KMS-11 (cell line): ENCODE results near the gene GRIA4.

Experiments used
- H2AFZ ChIP-seq: fragments of 200-600 bp; sonication (generic); 2 replicates; pipeline ENCODE4 v1.6.1; 2016; ENCODE audit warnings: antibody characterized with exemption, mixed run types, low read depth
- H3K27ac ChIP-seq: fragments of 200-600 bp; sonication (generic); 2 replicates; pipeline ENCODE4 v1.6.1; 2016; ENCODE audit warnings: mild to moderate bottlenecking, mixed run types
- H3K27me3 ChIP-seq: fragments of 200-600 bp; sonication (generic); 2 replicates; pipeline ENCODE4 v1.6.1; 2017; ENCODE audit warnings: mild to moderate bottlenecking, low read depth, mixed run types, moderate library complexity; ENCODE audit not compliant: insufficient read depth
- H3K36me3 ChIP-seq: fragments of 200-600 bp; sonication (generic); 2 replicates; pipeline ENCODE4 v1.6.1; 2017; ENCODE audit warnings: mild to moderate bottlenecking, mixed run types; ENCODE audit not compliant: insufficient read depth
- H3K4me1 ChIP-seq: fragments of 200-600 bp; sonication (generic); 2 replicates; pipeline ENCODE4 v1.6.1; 2016; ENCODE audit warnings: mild to moderate bottlenecking, low read depth, mixed run types; ENCODE audit not compliant: poor library complexity, severe bottlenecking
- H3K4me2 ChIP-seq: fragments of 200-600 bp; sonication (generic); 2 replicates; pipeline ENCODE4 v1.7.0; 2016; ENCODE audit warnings: mild to moderate bottlenecking, mixed run types
- H3K4me3 ChIP-seq: fragments of 200-600 bp; sonication (generic); IDR thresholded peaks from 2 replicates; pipeline ENCODE4 v1.6.1; 2017; ENCODE audit warnings: low read depth, low read length, mixed read lengths; ENCODE audit not compliant: insufficient read depth
- H3K79me2 ChIP-seq: fragments of 200-600 bp; sonication (generic); 2 replicates; pipeline ENCODE4 v1.6.1; 2016; ENCODE audit warnings: low read depth, mixed run types; ENCODE audit not compliant: insufficient read depth
- H3K9ac ChIP-seq: fragments of 200-600 bp; sonication (generic); 2 replicates; pipeline ENCODE4 v1.6.1; 2016; ENCODE audit warnings: mild to moderate bottlenecking, mixed run types
- H4K20me1 ChIP-seq: fragments of 200-600 bp; sonication (generic); 2 replicates; pipeline ENCODE4 v1.6.1; 2016; ENCODE audit warnings: mild to moderate bottlenecking, mixed run types; ENCODE audit not compliant: insufficient read depth
- TF ChIP-seq, protein P1 (sequence below): fragments of 200-600 bp; sonication (generic); conservative IDR thresholded peaks from 2 replicates; pipeline ENCODE4 v1.6.1; 2017; ENCODE audit warnings: low read depth, mild to moderate bottlenecking, antibody characterized with exemption, low read length, moderate library complexity, mixed read lengths

Gene GRIA4

DNA sequence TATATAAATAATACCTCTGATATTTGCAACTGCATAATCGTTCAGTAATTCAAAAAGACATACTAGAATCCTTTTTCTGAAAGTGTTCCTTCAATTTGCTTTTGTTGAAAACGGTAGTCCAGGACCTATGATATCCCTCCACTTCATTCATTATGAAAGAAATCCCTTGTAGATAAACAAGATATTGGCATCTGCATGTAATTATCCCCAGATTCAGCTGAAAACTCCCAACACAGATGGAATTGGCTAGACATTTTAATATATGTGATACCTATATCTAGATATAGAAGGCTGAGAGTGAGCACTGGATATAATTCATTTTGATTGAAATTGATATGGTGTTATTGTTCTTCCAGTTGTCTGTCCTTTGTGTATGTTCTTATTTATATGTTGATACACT is 302.8 kb downstream of the GRIA4 start:
- Histone ChIP-seq H3K4me3 (no peak overlapping the region), H3K27me3 (no peaks in the 10 kb centered on the region), H2AFZ (no peak overlapping the region), H4K20me1 (no peaks in the 10 kb centered on the region), H3K79me2 (no peaks in the 10 kb centered on the region), H3K4me2 (no peak overlapping the region), H3K36me3 (no peaks in the 10 kb centered on the region), H3K9ac (no peak overlapping the region), H3K27ac (no peak overlapping the region), H3K4me1 (no peaks in the 10 kb centered on the region)
- TF ChIP-seq, protein P1, sequence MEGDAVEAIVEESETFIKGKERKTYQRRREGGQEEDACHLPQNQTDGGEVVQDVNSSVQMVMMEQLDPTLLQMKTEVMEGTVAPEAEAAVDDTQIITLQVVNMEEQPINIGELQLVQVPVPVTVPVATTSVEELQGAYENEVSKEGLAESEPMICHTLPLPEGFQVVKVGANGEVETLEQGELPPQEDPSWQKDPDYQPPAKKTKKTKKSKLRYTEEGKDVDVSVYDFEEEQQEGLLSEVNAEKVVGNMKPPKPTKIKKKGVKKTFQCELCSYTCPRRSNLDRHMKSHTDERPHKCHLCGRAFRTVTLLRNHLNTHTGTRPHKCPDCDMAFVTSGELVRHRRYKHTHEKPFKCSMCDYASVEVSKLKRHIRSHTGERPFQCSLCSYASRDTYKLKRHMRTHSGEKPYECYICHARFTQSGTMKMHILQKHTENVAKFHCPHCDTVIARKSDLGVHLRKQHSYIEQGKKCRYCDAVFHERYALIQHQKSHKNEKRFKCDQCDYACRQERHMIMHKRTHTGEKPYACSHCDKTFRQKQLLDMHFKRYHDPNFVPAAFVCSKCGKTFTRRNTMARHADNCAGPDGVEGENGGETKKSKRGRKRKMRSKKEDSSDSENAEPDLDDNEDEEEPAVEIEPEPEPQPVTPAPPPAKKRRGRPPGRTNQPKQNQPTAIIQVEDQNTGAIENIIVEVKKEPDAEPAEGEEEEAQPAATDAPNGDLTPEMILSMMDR = no peak

- Histone ChIP-seq H3K9ac (no peak overlapping the region), H2AFZ (no peak overlapping the region), H3K4me1 (no peaks in the 10 kb centered on the region), H3K36me3 (no peaks in the 10 kb centered on the region), H3K79me2 (no peaks in the 10 kb centered on the region), H3K27me3 (no peaks in the 10 kb centered on the region), H3K27ac (no peak overlapping the region), H3K4me3 (no peak overlapping the region), H3K4me2 (no peak overlapping the region), H4K20me1 (no peaks in the 10 kb centered on the region)
- TF ChIP-seq, protein P1 = no peak
Measured at GRCh38 chr11:105915021-105915420, 305.1 kb downstream of the GRIA4 start.

DNA sequence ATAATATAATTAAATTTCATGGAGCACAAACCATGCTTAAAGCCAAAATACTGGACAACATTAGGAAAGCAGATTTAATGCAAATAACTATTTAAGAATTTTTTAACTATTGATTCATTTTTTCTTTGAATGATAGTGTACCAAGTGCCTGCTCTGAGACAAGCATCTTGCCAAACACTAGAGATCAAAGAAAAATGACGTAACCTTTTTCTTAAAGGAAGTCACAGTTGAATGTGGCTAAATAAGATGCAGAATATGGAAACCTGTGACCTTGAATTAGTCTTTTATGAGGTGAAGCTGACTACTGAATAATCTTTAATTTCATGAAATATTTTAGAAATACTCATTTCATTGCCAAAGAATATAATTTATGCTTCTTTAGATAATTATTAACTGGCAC is 308.2 kb downstream of the GRIA4 start:
- H4K20me1 ChIP-seq = no peaks in the 10 kb centered on the region
- no peaks in the 10 kb centered on the region for H3K27me3 ChIP-seq
- no peaks in the 10 kb centered on the region for H3K4me1 ChIP-seq
- TF ChIP-seq, protein P1 = no peak
- H2AFZ ChIP-seq = no peak overlapping the region
- H3K27ac ChIP-seq = no peak overlapping the region
- H3K36me3 ChIP-seq = no peaks in the 10 kb centered on the region
- no peak overlapping the region for H3K4me2 ChIP-seq
- H3K79me2 ChIP-seq = no peaks in the 10 kb centered on the region
- no peak overlapping the region for H3K9ac ChIP-seq
- H3K4me3 ChIP-seq = no peak overlapping the region

GRCh38 chr11:105918600-105918999 is 308.7 kb downstream of the GRIA4 start:
- H3K27ac ChIP-seq = no peak overlapping the region
- no peak overlapping the region for H2AFZ ChIP-seq
- H3K4me2 ChIP-seq = no peak overlapping the region
- no peaks in the 10 kb centered on the region for H3K79me2 ChIP-seq
- TF ChIP-seq, protein P1 = no peak
- no peaks in the 10 kb centered on the region for H3K36me3 ChIP-seq
- no peak overlapping the region for H3K9ac ChIP-seq
- no peak overlapping the region for H3K4me3 ChIP-seq
- no peaks in the 10 kb centered on the region for H4K20me1 ChIP-seq
- H3K4me1 ChIP-seq = no peaks in the 10 kb centered on the region
- no peaks in the 10 kb centered on the region for H3K27me3 ChIP-seq
